ENCODE data around the gene SPTB.
A peak's percentile ranks its signal among the peaks of the same experiment; 100 is the strongest.

Gene SPTB

DNA sequence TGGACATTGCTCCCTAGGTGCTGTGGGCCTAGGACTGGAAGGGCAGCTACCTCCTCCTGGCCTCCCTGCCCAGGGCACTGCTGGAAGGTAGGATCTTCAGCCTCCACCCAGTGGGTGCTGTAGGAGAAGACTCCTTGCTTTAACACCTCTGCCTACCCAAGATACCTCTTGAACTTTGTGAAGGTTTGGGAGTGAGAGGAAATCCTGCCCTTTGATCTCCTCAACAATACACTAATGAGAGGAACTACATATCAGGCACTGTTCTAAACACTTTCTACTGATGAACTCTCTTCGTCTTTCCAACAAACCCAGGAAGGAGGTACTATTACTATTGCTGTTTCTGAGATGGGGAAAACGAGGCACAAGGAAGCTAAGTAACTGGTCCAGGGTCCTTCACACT is 108.5 kb downstream of the SPTB start:
- DNase-seq (ENCODE audit: low read depth), result no peak
- no peaks in the 10 kb centered on the region for H3K36me3 ChIP-seq (ENCODE audit: control insufficient read depth, insufficient read depth, low read length, severe bottlenecking)
- no peaks in the 10 kb centered on the region for H3K4me1 ChIP-seq (ENCODE audit: control insufficient read depth, insufficient read depth, low read length)
- peaks cover 4% of the 10 kb centered on the region for H3K9me3 ChIP-seq (ENCODE audit: control insufficient read depth, low read length)
- H3K4me3 ChIP-seq (ENCODE audit: low read length), result no peak overlapping the region
- H3K9ac ChIP-seq (ENCODE audit: low read length), result no peak overlapping the region
- peaks cover 60% of the 10 kb centered on the region for H3K27me3 ChIP-seq (replicated peaks; ENCODE audit: control insufficient read depth, insufficient read depth, low read length)

GRCh38 chr14:64770751-64771150 is 109.0 kb downstream of the SPTB start:
- peaks cover 4% of the 10 kb centered on the region for H3K9me3 ChIP-seq (ENCODE audit: control insufficient read depth, low read length)
- H3K4me3 ChIP-seq (ENCODE audit: low read length), result no peak overlapping the region
- peaks cover 56% of the 10 kb centered on the region for H3K27me3 ChIP-seq (replicated peaks; ENCODE audit: control insufficient read depth, insufficient read depth, low read length)
- no peaks in the 10 kb centered on the region for H3K4me1 ChIP-seq (ENCODE audit: control insufficient read depth, insufficient read depth, low read length)
- no peak for DNase-seq (ENCODE audit: low read depth)
- no peak overlapping the region for H3K9ac ChIP-seq (ENCODE audit: low read length)
- no peaks in the 10 kb centered on the region for H3K36me3 ChIP-seq (ENCODE audit: control insufficient read depth, insufficient read depth, low read length, severe bottlenecking)

GRCh38 chr14:64769096-64770020 is 110.3 kb downstream of the SPTB start:
- no peak for DNase-seq (ENCODE audit: low read depth)
- no peaks in the 10 kb centered on the region for H3K36me3 ChIP-seq (ENCODE audit: control insufficient read depth, insufficient read depth, low read length, severe bottlenecking)

GRCh38 chr14:64768401-64769095 is 111.2 kb downstream of the SPTB start:
- H3K4me3 ChIP-seq (ENCODE audit: low read length), result no peak overlapping the region
- DNase-seq (ENCODE audit: low read depth), result no peak
- H3K9me3 ChIP-seq (ENCODE audit: control insufficient read depth, low read length), result peaks cover under 1% of the 10 kb centered on the region
- H3K9ac ChIP-seq (ENCODE audit: low read length), result no peak overlapping the region
- H3K36me3 ChIP-seq (ENCODE audit: control insufficient read depth, insufficient read depth, low read length, severe bottlenecking), result no peaks in the 10 kb centered on the region
- H3K27me3 ChIP-seq (replicated peaks; ENCODE audit: control insufficient read depth, insufficient read depth, low read length), result peaks cover 40% of the 10 kb centered on the region
- H3K4me1 ChIP-seq (ENCODE audit: control insufficient read depth, insufficient read depth, low read length), result peaks cover 6% of the 10 kb centered on the region

More at GRCh38 chr14:64769096-64770020, 110.3 kb downstream of the SPTB start:
- peaks cover 4% of the 10 kb centered on the region for H3K9me3 ChIP-seq (ENCODE audit: control insufficient read depth, low read length)
- no peak overlapping the region for H3K9ac ChIP-seq (ENCODE audit: low read length)
- no peak overlapping the region for H3K4me3 ChIP-seq (ENCODE audit: low read length)
- peaks cover 44% of the 10 kb centered on the region for H3K27me3 ChIP-seq (replicated peaks; ENCODE audit: control insufficient read depth, insufficient read depth, low read length)
- peaks cover 4% of the 10 kb centered on the region for H3K4me1 ChIP-seq (ENCODE audit: control insufficient read depth, insufficient read depth, low read length)

GRCh38 chr14:64767215-64767964 is 112.3 kb downstream of the SPTB start:
- no peaks in the 10 kb centered on the region for H3K9me3 ChIP-seq (ENCODE audit: control insufficient read depth, low read length)
- H3K4me1 ChIP-seq (ENCODE audit: control insufficient read depth, insufficient read depth, low read length), result peaks cover 6% of the 10 kb centered on the region
- no peaks in the 10 kb centered on the region for H3K36me3 ChIP-seq (ENCODE audit: control insufficient read depth, insufficient read depth, low read length, severe bottlenecking)
- H3K9ac ChIP-seq (ENCODE audit: low read length), result no peak overlapping the region
- no peak overlapping the region for H3K4me3 ChIP-seq (ENCODE audit: low read length)
- H3K27me3 ChIP-seq (replicated peaks; ENCODE audit: control insufficient read depth, insufficient read depth, low read length), result peaks cover 36% of the 10 kb centered on the region
- DNase-seq (ENCODE audit: low read depth), result no peak

DNA sequence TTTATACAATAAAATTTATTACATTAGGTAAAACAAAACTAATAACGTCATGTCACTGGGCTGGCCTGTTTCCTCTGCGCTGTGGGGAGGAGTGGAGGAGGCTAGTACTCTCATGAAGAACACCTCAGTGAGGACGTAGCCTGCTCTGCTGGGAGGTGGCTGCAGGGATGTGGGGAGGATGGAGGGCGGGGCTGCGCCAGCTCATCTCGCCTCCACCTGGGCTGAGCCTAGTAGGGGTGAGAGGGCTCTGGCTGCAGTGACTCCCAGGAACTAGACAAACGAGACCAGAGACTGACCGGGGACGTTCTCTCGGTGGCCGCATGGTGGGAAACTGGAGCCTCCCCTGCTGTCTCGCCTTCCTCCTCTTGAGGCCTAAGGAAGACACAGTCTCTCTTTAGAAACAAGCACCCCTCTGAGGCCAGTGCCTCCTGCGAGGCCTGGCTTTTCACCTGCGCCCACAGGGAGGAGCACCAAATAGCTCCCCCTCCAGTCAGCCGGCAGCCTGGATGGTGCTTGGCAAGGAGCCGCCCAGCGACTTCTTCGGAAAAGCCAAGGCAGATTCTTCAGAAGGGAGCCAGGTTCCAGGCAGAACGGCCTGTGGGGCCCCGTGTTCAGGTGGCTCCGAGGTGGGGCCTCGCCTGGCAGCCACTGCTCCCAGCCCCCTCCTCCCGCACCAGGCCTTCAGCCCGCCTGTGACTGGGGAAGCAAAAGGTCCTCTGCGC is 113.1 kb downstream of the SPTB start:
- Histone ChIP-seq H3K9ac (ENCODE audit: low read length) (no peak overlapping the region), H3K27me3 (replicated peaks; ENCODE audit: control insufficient read depth, insufficient read depth, low read length) (peaks cover 29% of the 10 kb centered on the region), H3K4me3 (ENCODE audit: low read length) (no peak overlapping the region), H3K9me3 (ENCODE audit: control insufficient read depth, low read length) (no peaks in the 10 kb centered on the region), H3K4me1 (ENCODE audit: control insufficient read depth, insufficient read depth, low read length) (peaks cover 14% of the 10 kb centered on the region), H3K36me3 (ENCODE audit: control insufficient read depth, insufficient read depth, low read length, severe bottlenecking) (no peaks in the 10 kb centered on the region)
- DNase-seq (ENCODE audit: low read depth), result no peak

DNA sequence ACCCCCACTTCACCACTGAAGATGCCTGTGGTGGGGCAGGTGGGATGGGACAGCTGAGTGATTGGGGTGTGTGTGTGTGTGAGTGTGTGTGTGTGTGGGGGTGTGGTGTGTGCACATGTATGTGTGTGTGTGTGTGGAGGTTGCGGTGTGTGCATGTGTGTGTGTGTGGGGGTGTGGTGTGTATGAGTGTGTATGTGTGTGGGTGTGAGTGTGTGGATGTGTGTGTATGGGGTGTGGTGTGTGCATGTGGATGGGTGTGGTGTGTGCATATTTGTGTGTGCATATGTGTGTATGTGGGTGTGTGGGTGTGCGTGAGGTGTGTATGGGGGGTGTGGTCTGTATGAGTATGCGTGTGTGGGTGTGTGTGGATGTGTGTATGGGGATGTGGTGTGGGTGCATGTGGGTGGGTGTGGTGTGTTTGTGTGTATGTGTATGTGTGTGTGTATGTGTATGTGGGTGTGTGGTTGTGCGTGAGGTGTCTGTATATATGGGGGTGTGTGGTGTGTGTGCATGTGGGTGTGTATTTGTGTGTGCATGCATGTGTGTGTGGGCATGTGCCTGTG is 113.9 kb downstream of the SPTB start:
- Histone ChIP-seq H3K4me3 (ENCODE audit: low read length) (no peak overlapping the region), H3K9me3 (ENCODE audit: control insufficient read depth, low read length) (no peaks in the 10 kb centered on the region), H3K4me1 (ENCODE audit: control insufficient read depth, insufficient read depth, low read length) (peaks cover 15% of the 10 kb centered on the region), H3K27me3 (replicated peaks; ENCODE audit: control insufficient read depth, insufficient read depth, low read length) (peaks cover 25% of the 10 kb centered on the region), H3K9ac (ENCODE audit: low read length) (no peak overlapping the region), H3K36me3 (ENCODE audit: control insufficient read depth, insufficient read depth, low read length, severe bottlenecking) (no peaks in the 10 kb centered on the region)
- no peak for DNase-seq (ENCODE audit: low read depth)

- no peaks in the 10 kb centered on the region for H3K9me3 ChIP-seq (ENCODE audit: control insufficient read depth, low read length)
- peak overlapping the region; percentile 70 for H3K9ac ChIP-seq (ENCODE audit: low read length)
- peaks cover 15% of the 10 kb centered on the region for H3K4me1 ChIP-seq (ENCODE audit: control insufficient read depth, insufficient read depth, low read length)
- H3K27me3 ChIP-seq (replicated peaks; ENCODE audit: control insufficient read depth, insufficient read depth, low read length), result peaks cover 26% of the 10 kb centered on the region
- H3K4me3 ChIP-seq (ENCODE audit: low read length), result peak overlapping the region; percentile 59
- no peaks in the 10 kb centered on the region for H3K36me3 ChIP-seq (ENCODE audit: control insufficient read depth, insufficient read depth, low read length, severe bottlenecking)
- DNase-seq (ENCODE audit: low read depth), result peak; percentile 88
Observed at GRCh38 chr14:64764641-64765520, 114.8 kb downstream of the SPTB start.

- peaks cover 17% of the 10 kb centered on the region for H3K4me1 ChIP-seq (ENCODE audit: control insufficient read depth, insufficient read depth, low read length)
Observed at GRCh38 chr14:64763801-64764621, 115.7 kb downstream of the SPTB start.

More at GRCh38 chr14:64763801-64764621, 115.7 kb downstream of the SPTB start:
- Histone ChIP-seq H3K9me3 (ENCODE audit: control insufficient read depth, low read length) (no peaks in the 10 kb centered on the region), H3K36me3 (ENCODE audit: control insufficient read depth, insufficient read depth, low read length, severe bottlenecking) (no peaks in the 10 kb centered on the region), H3K4me3 (ENCODE audit: low read length) (peak overlapping the region; percentile 59), H3K27me3 (replicated peaks; ENCODE audit: control insufficient read depth, insufficient read depth, low read length) (peaks cover 33% of the 10 kb centered on the region), H3K9ac (ENCODE audit: low read length) (peak overlapping the region; percentile 70)
- DNase-seq (ENCODE audit: low read depth), result peak; percentile 29
